Subcutaneous adipose tissue (tissue), 4 donors: ENCODE data around the gene STC2. TPM values are rescaled to one million over a fixed set of nuclear protein-coding genes. Genes with fewer than 3 reads are reported as not detected.

Source experiments
- CTCF ChIP-seq: fragments of 450-650 bp; IDR thresholded peaks from one replicate; pipeline ENCODE4 v1.5.1; 2016; ENCODE audit warnings: low read depth, mild to moderate bottlenecking, control low read depth, antibody characterized with exemption, moderate library complexity
- total RNA-seq, 4 donors: library from RNA; depleted of rRNA; stranded (reverse); fragments of >200 nt; gene quantifications; one replicate each; pipeline ENCODE4 v1.1.0, GENCODE V29; 2016

STC2 gene
- 10 to 100 TPM in 1 of 4 donors, 1 to 10 TPM in 3; 2.4 to 15.0 (median 4.2) TPM for total RNA-seq

GRCh38 chr5:173327948-173328843 is at the start of gene STC2:
TSS of gene STC2 (minus strand) at chr5:173328414. CDS start at chr5:173328193, 221 bp downstream.
- no peak for TF ChIP-seq CTCF

GRCh38 chr5:173371400-173371799 is 43.2 kb upstream of the STC2 start:
- no peak for TF ChIP-seq CTCF

GRCh38 chr5:173355561-173355960 is 27.3 kb upstream of the STC2 start:
- no peak for TF ChIP-seq CTCF

GRCh38 chr5:173354645-173355044 is 26.4 kb upstream of the STC2 start:
- no peak for TF ChIP-seq CTCF

- TF ChIP-seq CTCF: no peak
These were observed 24.4 kb upstream of the STC2 start for GRCh38 chr5:173352366-173353349.

- no peak for TF ChIP-seq CTCF
These were observed 14.9 kb upstream of the STC2 start for GRCh38 chr5:173342813-173343755.
